HG02588 (cell line): ENCODE data around the gene THAP4.
A peak's percentile ranks its signal among the peaks of the same experiment; 100 is the strongest.

Experiments used
- ATAC-seq: cut with Tn5 transposase; IDR thresholded peaks from one replicate; pipeline ENCODE4 v1.9.1; 2021; ENCODE audit warnings: mild to moderate bottlenecking, moderate library complexity; ENCODE audit not compliant: unreplicated experiment

Gene THAP4, protein sequence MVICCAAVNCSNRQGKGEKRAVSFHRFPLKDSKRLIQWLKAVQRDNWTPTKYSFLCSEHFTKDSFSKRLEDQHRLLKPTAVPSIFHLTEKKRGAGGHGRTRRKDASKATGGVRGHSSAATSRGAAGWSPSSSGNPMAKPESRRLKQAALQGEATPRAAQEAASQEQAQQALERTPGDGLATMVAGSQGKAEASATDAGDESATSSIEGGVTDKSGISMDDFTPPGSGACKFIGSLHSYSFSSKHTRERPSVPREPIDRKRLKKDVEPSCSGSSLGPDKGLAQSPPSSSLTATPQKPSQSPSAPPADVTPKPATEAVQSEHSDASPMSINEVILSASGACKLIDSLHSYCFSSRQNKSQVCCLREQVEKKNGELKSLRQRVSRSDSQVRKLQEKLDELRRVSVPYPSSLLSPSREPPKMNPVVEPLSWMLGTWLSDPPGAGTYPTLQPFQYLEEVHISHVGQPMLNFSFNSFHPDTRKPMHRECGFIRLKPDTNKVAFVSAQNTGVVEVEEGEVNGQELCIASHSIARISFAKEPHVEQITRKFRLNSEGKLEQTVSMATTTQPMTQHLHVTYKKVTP

DNA sequence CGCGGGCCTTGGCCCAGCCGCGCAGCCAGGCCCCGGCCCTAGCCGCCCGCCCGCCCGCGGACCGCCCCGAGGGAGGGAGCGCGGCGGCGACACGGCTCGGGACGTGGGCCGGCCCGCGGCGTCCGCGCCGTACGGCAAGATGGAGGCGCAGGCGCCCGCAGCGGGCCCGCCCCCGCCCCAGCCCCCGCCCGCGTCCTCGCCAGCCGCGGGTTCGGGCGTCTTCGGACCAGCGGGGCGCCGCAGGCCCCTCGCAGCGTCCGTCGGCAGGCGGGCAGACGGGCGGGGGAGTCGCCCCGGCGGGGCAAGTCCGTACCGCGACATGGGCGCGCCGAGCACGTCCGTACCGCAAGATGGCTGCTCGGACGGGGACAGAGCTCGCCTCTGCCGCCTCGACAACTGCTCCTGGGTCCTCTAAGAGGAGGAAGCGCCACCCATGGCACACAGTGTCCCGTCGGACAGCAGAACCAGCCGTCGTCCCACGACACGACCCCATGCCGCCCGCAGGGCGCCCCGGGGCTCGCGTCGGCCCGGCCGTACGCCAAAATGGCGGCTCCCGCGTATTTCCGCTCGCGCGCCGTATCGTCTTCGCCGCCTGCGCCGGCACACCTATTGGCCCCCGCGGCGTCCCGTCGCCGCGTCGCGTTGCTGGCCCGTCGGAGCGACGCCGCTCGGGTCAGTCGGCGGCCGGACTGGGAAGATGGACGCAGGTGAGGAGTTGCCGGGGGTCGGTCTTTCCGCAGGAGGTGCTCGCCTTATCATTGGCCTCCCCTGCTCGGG, at the start of gene THAP4, which contains the start of gene ATG4B:
Gene THAP4, minus strand, starts transcription at position 141 of the 777 bp plus-strand sequence. CDS start 141 bp downstream, outside the sequence.
Gene ATG4B, plus strand, starts transcription at position 676 of the 777 bp plus-strand sequence. Its CDS starts 22 bp downstream, at position 698.
- peak; percentile 67 for ATAC-seq

DNA sequence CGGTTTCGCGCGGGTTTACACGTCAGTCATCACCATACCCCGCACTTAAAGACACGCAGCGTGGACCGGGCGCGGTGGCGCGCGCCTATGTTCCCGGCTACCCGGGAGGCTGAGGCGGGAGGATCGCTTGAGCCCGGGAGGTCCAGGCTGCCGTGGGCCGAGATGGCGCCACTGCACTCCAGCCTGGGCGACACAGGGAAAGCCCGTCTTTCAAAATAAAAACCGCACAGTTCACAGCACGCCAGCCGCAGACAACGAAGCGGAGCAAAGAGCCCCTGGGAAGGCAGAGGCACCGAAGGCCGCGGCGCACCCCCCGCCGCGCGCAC, 49.3 kb upstream of the THAP4 start:
- peak; percentile 14 for ATAC-seq

DNA sequence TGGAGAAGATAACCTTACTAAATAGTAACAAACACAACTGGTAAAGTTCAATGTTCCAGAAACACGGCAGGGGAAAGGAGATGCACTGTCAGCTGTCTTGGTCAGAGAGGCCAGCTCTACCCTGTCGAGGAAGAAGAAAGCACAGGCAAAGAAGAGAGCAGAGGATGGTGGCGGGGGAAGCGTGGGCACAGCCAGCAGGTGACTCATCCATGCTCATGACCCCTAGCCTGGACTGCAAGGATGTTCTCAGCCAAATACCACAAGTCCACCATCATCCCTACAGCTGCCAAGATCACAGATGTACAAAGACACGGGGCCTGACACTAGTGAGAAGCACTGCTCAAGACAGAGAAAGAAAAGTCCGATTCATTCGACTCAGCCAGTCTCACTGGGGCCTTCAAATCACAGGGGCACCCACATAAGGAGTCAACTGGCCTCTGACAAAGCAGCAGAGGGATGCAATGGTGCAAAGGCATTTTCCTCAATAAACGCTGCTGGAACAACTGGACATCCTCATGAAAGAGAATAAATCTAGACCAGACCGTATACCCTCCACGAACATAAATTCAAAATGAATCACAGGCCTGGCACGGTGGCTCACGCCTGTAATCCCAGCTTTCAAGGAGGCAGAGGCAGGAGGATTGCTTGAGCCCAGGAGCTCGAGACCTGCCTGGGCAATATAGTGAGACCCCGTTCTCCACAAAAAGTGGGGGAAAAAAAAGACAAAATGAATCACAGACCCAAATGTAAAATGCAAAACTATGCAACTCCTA, 44.1 kb upstream of the THAP4 start:
- no peak for ATAC-seq

DNA sequence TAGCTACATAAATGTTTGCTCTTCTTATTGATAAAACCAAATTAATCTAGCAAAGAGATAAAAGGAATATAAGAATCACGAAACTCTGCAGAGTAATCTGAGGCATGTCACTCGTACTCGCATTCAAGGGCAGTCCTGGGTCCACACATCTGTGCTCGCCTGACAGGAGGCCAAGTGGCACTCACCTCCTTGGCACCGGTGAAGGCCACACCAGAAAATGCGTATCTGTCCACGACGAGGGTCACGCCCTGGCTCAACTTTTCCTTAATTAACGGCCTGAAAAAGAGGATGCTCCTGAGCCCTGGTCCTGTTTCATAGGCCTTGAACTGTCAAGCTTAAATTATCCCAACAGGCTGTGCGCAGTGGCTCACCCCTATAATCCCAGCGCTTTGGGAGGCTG, 43.1 kb upstream of the THAP4 start:
- no peak for ATAC-seq

DNA sequence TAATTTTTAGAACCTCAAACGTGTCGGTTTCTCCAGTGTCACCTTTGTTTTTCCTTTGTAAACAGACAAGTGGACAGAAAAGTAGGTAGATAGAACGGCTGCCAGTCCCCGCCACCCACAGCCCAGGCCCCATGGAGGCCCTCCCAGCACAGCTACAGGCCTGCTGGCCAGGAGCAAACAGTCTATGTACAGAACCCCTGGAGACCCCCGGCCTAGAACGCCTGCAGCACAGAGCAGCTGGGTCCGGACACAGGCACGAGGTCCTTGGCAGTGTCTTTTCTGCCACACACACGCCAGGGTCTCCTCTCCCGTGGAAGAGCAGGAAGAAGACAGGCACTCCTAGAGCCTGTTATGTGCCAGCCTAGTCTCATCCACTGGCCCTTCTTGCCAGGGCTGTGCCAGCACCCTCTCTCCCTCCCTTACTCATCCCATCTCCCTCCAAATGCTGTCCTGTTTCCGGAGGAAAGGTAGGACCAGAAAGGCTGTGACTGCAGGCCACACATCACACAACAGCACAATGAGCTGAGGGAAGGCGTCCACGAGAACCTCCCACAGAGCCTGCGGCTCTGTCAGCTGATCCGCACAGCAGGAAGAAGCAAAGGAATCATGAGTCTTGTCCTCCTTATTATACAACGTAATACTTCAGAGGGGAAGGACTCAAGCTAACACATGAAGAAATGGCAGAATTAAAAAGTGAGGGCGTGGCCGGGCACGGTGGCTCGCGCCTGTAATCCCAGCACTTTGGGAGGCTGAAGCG, 42.0 kb upstream of the THAP4 start:
- no peak for ATAC-seq

DNA sequence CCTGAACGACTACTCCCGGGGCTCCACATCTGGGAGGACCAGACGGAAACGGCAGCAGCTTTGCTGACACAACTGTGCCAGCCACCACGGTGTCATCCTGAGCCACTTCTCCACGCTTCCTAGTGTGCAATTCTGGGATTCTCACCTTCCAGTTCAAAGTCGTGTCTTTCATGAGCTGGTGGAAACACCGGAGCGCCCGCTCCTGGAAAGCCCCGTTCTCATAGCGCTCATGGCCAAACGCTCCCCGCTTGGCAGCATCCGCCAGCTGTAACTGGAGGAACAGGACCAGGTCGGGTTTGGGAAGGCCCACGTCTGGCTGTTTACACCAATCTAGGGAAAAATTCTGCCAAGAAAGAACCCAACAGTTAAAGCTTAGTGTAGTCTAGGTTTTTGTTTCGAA, 41.3 kb upstream of the THAP4 start:
- ATAC-seq: no peak

DNA sequence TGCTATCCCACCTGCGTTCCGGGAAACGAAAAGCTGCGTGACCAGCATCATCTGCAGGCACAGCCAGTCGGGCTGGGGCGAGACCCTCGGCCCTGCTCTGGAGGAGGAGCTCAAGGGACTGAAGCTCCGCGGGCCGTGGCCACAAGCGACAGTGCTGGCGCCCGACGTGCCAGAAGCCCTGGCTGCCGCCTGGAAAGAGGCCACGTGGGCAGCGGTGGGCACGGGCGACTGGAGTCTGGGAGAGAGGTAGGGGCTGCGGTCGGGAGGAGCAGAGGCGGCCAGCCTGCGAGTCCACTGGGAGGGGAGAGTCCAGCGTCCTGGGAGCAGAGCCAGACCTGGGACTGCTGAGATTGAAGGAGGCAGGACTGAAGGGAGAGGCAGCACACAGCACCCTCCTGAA, 40.4 kb upstream of the THAP4 start:
- no peak for ATAC-seq

DNA sequence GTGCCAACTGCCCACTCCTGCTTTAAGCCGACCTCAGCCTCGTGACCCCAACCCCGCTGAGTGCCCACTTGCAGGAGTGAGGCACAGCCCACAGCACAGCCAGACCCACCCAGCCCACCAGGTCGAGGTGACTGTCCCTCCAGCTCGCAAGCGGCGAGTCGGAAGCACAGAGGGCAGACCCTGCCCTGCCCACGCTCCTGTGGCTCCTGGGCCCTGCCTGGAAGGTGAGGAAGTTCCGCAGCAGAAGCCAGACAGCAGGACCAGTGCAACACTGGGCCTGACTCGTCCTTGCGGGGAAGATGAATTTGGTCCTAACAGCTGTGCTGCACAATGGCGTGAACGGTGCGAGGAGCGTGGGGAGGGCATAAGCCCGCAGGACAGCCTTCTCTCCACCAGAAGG, 39.7 kb upstream of the THAP4 start:
- ATAC-seq: no peak

DNA sequence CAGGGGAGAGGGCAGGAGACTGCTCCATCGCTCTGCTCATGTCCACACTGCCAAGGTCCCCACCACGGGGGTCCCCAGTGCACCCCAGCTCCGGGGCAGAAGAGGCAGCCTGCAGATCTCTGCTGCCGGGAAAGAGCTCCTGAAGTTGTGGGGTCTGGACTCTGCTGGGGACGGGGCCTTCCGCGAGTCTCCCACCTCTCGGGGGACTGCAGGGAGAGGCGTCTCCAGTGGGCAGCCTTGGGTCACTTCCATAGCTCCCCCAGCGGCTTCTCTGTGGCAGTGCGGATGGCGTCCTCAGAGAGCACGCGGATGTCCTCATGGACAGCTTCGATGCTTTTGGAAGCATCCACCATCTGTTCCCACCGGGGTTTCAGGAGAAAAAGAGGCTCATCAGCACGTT, 38.9 kb upstream of the THAP4 start:
- ATAC-seq: no peak

DNA sequence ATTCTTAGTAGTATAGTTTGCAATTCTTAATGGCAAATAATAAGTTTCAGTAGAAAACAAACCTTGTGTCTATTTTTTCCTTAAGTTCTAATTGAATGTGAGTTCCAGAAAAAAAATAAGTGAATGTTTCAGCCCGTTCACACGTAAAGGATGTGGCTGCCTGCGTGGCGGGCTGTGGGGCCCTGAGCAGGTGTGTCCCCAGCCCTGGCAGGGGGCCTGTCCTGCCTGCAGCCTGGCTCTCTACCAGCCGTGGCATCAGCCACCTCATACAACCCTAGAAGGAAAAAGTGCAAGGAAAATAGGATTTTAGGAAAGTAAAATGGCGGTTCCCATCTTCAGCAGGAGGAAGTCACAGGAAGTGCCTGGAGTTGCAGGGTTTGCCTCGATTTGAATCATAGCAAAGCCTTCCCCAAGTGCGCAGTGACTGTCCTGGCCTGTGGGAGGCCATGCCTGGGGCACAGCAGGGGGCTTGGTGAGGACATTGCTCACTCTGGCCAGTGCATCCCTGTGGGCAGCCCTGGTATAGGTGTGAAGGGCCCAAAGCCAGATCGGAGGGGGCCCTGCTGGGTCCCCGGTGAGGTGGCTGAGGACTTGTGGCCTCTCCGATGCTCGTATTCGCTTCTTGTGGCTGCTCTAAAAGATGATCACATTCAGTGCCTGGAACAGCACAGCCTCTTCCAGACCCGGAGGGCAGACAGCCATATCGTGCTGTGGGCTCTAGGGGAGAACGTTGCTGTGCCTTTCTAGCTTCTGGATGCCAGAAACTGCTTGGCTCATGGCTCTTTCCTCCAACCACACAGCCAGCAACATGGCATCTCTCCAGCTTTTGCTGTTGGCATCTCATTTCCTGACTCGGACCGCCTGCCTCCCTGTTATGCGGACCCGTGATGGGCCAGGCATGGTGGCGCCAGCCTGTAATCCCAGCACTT, 37.1 kb upstream of the THAP4 start:
- ATAC-seq: no peak

DNA sequence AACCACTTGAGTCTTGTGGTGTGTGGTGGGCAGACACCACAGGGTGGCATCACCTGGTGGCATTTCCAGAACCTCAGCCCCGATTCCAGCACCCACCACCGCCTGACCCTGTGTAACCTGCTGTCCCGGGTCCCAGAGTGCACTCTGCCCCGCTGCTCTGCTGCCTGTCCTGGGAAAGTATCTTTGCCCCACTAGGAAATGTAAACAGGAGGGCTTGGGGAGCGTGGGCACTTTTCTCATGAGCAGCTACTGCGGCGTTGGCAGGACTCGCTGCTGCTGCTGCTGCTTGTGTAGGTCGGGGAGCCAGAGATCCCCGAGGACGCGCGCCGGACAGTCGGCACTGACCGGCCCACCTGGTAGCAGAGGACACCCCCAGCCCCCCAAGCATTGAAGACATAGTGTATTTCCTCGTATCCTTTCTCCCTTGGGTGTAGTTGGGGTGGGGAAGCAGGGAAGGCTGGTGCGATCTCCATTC, 36.3 kb upstream of the THAP4 start:
- ATAC-seq: no peak

DNA sequence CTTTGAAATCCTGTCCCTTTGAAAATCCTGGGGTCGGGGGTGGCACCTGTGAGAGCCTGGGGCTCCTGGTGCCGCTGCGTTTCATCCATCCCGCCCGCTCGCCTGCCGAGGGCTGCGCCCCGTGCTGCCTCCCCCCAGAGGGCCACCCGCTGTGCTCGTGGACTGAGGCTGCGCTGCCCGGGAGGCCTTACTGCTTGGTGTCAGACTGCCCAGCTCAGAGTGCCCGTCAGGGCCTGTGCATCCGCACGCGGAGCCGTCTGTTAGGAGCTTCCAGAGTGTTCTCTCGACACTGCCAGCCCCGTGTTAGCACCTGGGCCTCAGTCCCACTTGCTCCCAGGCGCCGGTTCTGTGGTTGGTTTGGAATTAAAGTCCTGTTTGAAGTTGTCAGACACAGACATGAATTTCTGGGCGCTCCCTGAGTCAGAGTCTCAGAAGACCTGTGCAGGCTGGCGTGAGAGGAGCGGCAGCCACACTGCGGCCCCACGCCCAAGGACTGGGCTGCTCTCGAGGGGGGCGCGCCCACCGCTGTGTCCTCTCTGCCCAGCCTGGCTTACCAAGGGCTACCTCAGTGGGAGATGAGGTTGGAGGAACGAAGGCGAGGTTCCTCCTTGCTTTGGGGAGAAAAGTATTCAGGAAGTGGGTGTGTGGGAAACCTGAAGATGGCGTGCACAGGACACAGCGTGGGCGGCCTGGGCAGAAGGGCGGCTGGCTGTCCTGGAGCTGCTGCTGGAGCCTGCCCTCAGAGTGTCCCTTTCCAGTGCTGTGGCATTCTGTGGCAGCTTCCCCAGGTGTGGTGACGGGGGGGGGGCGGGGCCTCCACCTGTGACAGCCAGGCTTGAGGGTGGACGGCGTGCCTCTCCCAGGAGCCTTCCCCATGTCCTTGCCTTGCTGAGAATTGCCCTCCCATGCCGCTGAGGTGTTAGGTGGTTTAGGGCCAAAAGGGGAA, 35.6 kb upstream of the THAP4 start:
- ATAC-seq: no peak

DNA sequence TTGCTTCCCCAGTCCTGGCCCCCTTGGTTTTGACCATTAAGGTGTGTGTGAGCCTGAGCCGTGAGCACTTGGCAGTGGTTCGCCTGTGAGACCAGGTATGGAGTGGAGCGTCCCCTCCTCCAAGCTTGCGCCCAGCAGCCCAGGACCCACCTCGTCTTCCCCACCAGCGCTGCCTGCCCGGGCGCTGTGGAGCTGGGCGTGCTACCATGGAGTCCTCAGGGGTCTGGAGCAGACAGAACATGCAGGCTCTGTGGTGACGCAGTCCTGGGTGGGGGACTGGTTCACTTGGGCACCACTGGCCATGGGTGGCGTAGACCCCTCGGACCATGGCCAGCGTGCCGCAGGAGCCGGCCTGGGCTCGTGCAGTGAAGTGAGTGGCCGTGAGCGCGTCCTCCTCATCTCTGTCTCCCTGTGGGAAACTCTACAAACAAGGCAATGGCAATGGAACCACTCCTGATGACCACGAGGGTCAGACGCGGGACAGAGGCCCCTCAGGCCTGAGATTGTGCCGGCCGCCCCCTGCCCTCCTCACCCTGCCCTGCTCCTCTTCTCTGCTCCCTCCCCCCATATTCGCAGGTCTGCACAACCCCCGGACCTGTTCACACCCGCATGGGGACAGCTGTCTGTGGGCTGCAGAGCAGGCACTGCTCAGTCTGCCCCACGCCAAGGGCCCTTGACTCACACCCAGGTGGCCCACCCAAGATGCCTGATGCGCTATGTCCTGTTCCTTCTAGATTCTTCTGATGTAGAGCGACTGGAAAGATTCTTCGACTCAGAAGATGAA, 34.7 kb upstream of the THAP4 start:
- ATAC-seq: no peak

DNA sequence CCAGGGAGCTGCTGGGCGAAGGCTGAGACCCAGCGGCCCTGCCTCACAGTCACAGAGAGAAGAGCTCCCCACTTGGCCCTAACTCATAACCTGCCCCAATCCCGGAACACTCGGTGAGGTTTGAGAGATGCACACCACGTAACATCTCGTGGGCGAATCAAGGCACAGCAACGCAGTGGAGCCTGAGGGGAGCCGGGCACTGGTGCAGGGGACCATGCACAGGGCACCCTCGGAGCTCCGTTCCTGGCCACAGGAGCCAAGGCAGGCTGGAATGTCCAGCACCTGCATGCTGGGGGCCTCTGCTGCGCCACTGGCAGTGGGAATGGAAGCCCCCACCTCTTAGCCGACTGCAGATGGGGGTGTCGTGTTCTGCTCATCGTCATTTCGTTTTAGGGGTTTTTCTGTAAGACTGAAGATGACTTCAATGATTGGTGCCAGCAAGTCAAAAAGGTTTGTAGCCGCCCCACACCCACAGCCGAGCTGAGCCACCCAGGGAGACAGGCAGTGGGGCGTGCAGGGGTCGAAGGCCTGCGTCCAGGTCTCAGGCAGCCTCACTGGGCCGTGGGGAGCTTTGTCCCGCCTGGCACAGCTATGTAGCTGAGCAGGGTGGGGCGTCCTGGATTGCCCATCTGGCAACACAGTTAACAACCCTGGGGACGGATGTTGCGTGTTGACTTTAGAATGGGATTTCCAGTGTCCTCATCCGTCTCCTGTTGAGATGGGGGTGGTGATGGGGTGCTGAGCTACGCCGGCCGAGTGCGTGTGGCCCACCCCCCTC, 33.6 kb upstream of the THAP4 start:
- ATAC-seq: no peak

DNA sequence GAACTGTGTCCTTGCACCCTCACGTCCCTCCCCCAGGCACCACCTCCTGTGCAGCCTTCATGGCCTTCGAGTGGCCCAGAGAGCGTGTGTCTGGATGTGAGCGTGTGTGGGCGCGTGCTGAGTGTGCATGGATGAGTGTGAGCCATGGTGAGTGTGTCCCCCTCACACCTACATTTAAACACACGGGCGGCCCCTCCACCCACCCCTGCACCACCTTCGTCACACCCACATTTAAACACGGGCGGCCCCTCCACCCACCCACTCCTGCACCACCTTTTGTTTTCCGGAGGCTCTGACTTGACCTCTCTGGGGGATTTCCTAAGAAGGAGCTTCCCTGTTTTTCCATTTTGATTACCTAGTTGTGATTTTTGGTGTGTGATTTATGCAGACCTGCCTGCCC, 31.9 kb upstream of the THAP4 start:
- ATAC-seq: no peak

DNA sequence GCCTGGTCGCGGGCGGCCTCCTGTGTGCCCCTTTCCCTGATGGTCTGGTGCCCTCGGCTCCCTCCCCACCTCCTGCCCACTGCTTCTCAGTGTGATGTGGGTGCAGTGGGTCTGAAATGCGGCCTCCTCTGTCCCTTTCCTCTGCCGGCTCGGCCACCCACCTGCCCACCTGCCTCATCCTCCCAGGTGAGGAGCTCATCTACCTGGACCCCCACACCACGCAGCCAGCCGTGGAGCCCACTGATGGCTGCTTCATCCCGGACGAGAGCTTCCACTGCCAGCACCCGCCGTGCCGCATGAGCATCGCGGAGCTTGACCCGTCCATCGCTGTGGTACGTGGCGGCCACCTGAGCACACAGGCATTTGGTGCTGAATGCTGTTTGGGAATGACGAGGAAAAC, 31.4 kb upstream of the THAP4 start:
- no peak for ATAC-seq
